Measurements from ENCODE around the gene SLC25A42. TPM values are rescaled to one million over a fixed set of nuclear protein-coding genes. Genes with fewer than 3 reads are reported as not detected.

SLC25A42 gene
- total RNA-seq, 1 donor: 9.1 TPM

DNA sequence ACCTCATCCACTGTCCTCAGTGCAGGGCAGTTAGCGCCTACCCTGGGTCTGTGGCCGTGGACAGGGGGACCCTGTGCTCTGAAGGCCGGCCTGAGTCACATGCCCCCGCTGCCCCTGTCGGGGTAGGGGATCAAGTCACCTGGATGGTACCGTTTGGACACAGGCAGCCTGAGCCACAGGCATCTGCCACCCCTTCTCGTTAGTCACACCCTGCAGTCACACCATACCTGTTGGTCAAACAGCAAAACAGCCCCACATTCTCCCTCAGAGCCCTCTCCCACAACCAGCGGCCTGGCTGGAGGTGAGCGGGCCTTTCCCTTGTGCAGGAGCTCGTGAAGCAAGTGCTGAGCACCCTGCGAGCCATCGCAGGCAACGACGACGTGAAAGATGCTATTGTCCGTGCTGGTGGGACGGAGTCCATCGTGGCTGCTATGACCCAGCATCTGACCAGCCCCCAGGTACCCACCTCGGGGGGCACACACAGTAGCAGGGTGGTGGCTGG lies 8.8 kb upstream of the SLC25A42 start:
- no peak for DNase-seq (ENCODE audit: low read depth)
- H3K4me3 ChIP-seq (ENCODE audit: low read depth, low read length): no peak overlapping the region
- TF ChIP-seq, protein P1, sequence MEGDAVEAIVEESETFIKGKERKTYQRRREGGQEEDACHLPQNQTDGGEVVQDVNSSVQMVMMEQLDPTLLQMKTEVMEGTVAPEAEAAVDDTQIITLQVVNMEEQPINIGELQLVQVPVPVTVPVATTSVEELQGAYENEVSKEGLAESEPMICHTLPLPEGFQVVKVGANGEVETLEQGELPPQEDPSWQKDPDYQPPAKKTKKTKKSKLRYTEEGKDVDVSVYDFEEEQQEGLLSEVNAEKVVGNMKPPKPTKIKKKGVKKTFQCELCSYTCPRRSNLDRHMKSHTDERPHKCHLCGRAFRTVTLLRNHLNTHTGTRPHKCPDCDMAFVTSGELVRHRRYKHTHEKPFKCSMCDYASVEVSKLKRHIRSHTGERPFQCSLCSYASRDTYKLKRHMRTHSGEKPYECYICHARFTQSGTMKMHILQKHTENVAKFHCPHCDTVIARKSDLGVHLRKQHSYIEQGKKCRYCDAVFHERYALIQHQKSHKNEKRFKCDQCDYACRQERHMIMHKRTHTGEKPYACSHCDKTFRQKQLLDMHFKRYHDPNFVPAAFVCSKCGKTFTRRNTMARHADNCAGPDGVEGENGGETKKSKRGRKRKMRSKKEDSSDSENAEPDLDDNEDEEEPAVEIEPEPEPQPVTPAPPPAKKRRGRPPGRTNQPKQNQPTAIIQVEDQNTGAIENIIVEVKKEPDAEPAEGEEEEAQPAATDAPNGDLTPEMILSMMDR (IDR thresholded peaks at IDR 0.05; ENCODE audit: insufficient read depth, low read depth, low read length): no peak

- TF ChIP-seq, protein P1 (IDR thresholded peaks at IDR 0.05; ENCODE audit: insufficient read depth, low read depth, low read length): no peak
- DNase-seq (ENCODE audit: low read depth): no peak
- no peak overlapping the region for H3K4me3 ChIP-seq (ENCODE audit: low read depth, low read length)
Measured at GRCh38 chr19:19055701-19056100, 8.1 kb upstream of the SLC25A42 start.

- DNase-seq (ENCODE audit: low read depth): no peak
- no peak overlapping the region for H3K4me3 ChIP-seq (ENCODE audit: low read depth, low read length)
- TF ChIP-seq, protein P1 (IDR thresholded peaks at IDR 0.05; ENCODE audit: insufficient read depth, low read depth, low read length): no peak
Measured at GRCh38 chr19:19056636-19057275, 7.0 kb upstream of the SLC25A42 start.

DNA sequence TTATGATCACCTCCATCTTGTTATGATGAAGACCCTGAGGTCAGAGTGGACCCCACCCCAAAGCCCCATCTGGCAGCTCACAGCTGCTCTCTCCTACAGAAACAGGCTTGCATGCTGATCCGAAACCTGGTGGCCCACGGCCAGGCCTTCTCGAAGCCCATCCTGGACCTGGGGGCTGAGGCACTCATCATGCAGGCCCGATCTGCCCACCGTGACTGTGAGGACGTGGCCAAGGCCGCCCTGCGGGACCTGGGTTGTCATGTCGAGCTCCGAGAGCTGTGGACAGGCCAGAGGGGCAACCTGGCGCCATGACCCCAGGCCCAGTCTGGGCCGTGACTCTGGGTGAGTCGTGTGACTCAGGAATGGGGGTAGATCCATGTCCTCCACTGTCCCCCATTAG lies 6.5 kb upstream of the SLC25A42 start:
- no peak overlapping the region for H3K4me3 ChIP-seq (ENCODE audit: low read depth, low read length)
- DNase-seq (ENCODE audit: low read depth): no peak
- TF ChIP-seq, protein P1 (IDR thresholded peaks at IDR 0.05; ENCODE audit: insufficient read depth, low read depth, low read length): no peak

GRCh38 chr19:19057720-19058119 lies 6.1 kb upstream of the SLC25A42 start:
- no peak for DNase-seq (ENCODE audit: low read depth)
- TF ChIP-seq, protein P1 (IDR thresholded peaks at IDR 0.05; ENCODE audit: insufficient read depth, low read depth, low read length): no peak

GRCh38 chr19:19059018-19059836 lies 4.6 kb upstream of the SLC25A42 start:
- no peak overlapping the region for H3K4me3 ChIP-seq (ENCODE audit: low read depth, low read length)
- DNase-seq (ENCODE audit: low read depth): no peak
- TF ChIP-seq, protein P1 (IDR thresholded peaks at IDR 0.05; ENCODE audit: insufficient read depth, low read depth, low read length): no peak

More at GRCh38 chr19:19057720-19058119, 6.1 kb upstream of the SLC25A42 start:
- no peak overlapping the region for H3K4me3 ChIP-seq (ENCODE audit: low read depth, low read length)
